WTC11 (cell line): Measurements from ENCODE around the gene LDAF1. TPM values are rescaled to one million over a fixed set of nuclear protein-coding genes. Genes with fewer than 3 reads are reported as not detected.

Experiments used
- ATAC-seq: fragments of 200-7000 bp; cut with Tn5 transposase; 2 replicates; pipeline ENCODE4 v1.10.0; 2021; ENCODE audit warnings: mild to moderate bottlenecking, moderate library complexity
- CTCF ChIA-PET: fragments of 300-600 bp; sonication (Branson Sonifier 250); formaldehyde crosslinking; loops from one replicate; lab custom pipeline; 2021; ENCODE audit warnings: antibody characterized with exemption; lab: Charles Lee
- POLR2A ChIA-PET: fragments of 350-600 bp; sonication (Branson Sonifier 250); formaldehyde crosslinking; loops from one replicate; lab custom pipeline; 2021; ENCODE audit warnings: antibody characterized with exemption; lab: Charles Lee
- DNase-seq: peaks from one replicate; pipeline ENCODE4 v3.0.0; 2021; ENCODE audit warnings: low spot score
- H3K27ac Mint-ChIP-seq: 2 replicates; pipeline ENCODE4 v1.8.0; 2021; ENCODE audit warnings: mixed read lengths
- H3K27me3 Mint-ChIP-seq: 2 replicates; pipeline ENCODE4 v1.8.0; 2021; ENCODE audit warnings: low read depth, mild to moderate bottlenecking, moderate library complexity, mixed read lengths
- H3K36me3 Mint-ChIP-seq: 2 replicates; pipeline ENCODE4 v1.8.0; 2021; ENCODE audit warnings: mixed read lengths
- H3K4me1 Mint-ChIP-seq: 2 replicates; pipeline ENCODE4 v1.8.0; 2022; ENCODE audit warnings: mixed read lengths
- H3K4me3 Mint-ChIP-seq: 2 replicates; pipeline ENCODE4 v1.8.0; 2021; ENCODE audit warnings: mild to moderate bottlenecking, moderate library complexity, mixed read lengths
- H3K9me3 Mint-ChIP-seq: 2 replicates; pipeline ENCODE4 v1.8.0; 2021; ENCODE audit warnings: mixed read lengths
- FOXJ3 ChIP-seq: sonication (generic); formaldehyde crosslinking; IDR thresholded peaks from 2 replicates; pipeline ENCODE4 v1.9.0; 2021; ENCODE audit warnings: missing genetic modification reagents, mild to moderate bottlenecking, borderline replicate concordance
- FOXK1 ChIP-seq: sonication (generic); formaldehyde crosslinking; IDR thresholded peaks from 2 replicates; pipeline ENCODE4 v1.8.0; 2022; ENCODE audit warnings: mild to moderate bottlenecking, moderate library complexity, missing genetic modification reagents
- KAT7 ChIP-seq: sonication (generic); formaldehyde crosslinking; IDR thresholded peaks from 2 replicates; pipeline ENCODE4 v1.8.1; 2023; ENCODE audit warnings: missing genetic modification reagents, mild to moderate bottlenecking, borderline replicate concordance
- NFYB ChIP-seq: sonication (generic); formaldehyde crosslinking; conservative IDR thresholded peaks from 2 replicates; pipeline ENCODE4 v1.8.0; 2022; ENCODE audit warnings: low read depth, missing genetic modification reagents
- RELA ChIP-seq: sonication (generic); formaldehyde crosslinking; IDR thresholded peaks from 2 replicates; pipeline ENCODE4 v1.8.1; 2022; ENCODE audit warnings: missing genetic modification reagents, mild to moderate bottlenecking, borderline replicate concordance
- SMAD4 ChIP-seq: sonication (generic); formaldehyde crosslinking; IDR thresholded peaks from 2 replicates; pipeline ENCODE4 v1.8.0; 2022; ENCODE audit warnings: mild to moderate bottlenecking, missing genetic modification reagents
- total RNA-seq: library from RNA; stranded (reverse); gene quantifications from 3 replicates; pipeline ENCODE4 v1.2.3, GENCODE V29; 2021
- TF ChIP-seq, protein P1 (sequence below): sonication (generic); formaldehyde crosslinking; IDR thresholded peaks from 2 replicates; pipeline ENCODE4 v1.8.1; 2023; ENCODE audit warnings: mild to moderate bottlenecking, moderate library complexity, missing genetic modification reagents
- TF ChIP-seq, protein P2 (sequence below): sonication (generic); formaldehyde crosslinking; IDR thresholded peaks from 2 replicates; pipeline ENCODE4 v1.8.0; 2023; ENCODE audit warnings: mild to moderate bottlenecking, missing genetic modification reagents
- TF ChIP-seq, protein P3 (sequence below): sonication (generic); formaldehyde crosslinking; IDR thresholded peaks from 2 replicates; pipeline ENCODE4 v1.8.0; 2022; ENCODE audit warnings: mild to moderate bottlenecking, missing genetic modification reagents
- TF ChIP-seq, protein P4 (sequence below): fragments of 250-450 bp; sonication (Bioruptor Pico); IDR thresholded peaks from 2 replicates; pipeline ENCODE4 v1.9.0; 2021; ENCODE audit warnings: mild to moderate bottlenecking
- TF ChIP-seq, protein P5 (sequence below): sonication (generic); formaldehyde crosslinking; IDR thresholded peaks from 2 replicates; pipeline ENCODE4 v1.8.0; 2023; ENCODE audit warnings: missing genetic modification reagents
- TF ChIP-seq, protein P6 (sequence below): sonication (generic); formaldehyde crosslinking; IDR thresholded peaks from 2 replicates; pipeline ENCODE4 v1.8.1; 2022; ENCODE audit warnings: missing genetic modification reagents, borderline replicate concordance
- TF ChIP-seq, protein P7 (sequence below): fragments of 250-450 bp; sonication (Bioruptor Pico); IDR thresholded peaks from 2 replicates; pipeline ENCODE4 v1.9.0; 2021; ENCODE audit warnings: mild to moderate bottlenecking, borderline replicate concordance

Gene LDAF1
- total RNA-seq, 1 experiment from 2014 or later: 42.8 TPM

DNA sequence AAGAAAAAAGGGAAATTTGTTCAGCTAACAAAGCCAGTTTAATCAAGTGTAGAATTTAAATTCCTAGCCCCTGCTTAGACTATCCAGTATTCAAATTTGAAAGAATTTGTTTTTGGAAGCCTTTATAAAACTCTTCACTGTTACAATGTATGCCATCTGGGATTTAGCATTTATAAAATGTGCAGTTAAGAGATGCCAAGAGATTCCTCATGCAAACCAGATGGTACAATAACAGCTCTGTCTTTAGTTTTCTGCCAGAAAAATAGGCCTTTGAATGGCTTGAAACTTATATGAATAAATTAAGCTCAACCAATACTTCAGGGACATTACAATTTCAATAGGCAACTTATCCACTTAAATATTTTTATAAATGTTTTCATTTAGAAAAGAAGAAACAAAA is 68.3 kb downstream of the LDAF1 start:
- no peak overlapping the region for H3K27ac Mint-ChIP-seq
- H3K36me3 Mint-ChIP-seq: no peaks in the 10 kb centered on the region; the same call in 1 of the 2 replicates
- peaks cover 10% of the 10 kb centered on the region for H3K27me3 Mint-ChIP-seq
- CTCF ChIA-PET: interaction anchor here (1.4 kb wide), 1 partner anchor 38 kb away, joined by 4 read pairs; no protein-coding TSS in a partner anchor
- POLR2A ChIA-PET: no interaction called here
- no peak overlapping the region for H3K4me3 Mint-ChIP-seq
- no peak for TF ChIP-seq NFYB (CRISPR knock-in tag)
- TF ChIP-seq, protein P1, sequence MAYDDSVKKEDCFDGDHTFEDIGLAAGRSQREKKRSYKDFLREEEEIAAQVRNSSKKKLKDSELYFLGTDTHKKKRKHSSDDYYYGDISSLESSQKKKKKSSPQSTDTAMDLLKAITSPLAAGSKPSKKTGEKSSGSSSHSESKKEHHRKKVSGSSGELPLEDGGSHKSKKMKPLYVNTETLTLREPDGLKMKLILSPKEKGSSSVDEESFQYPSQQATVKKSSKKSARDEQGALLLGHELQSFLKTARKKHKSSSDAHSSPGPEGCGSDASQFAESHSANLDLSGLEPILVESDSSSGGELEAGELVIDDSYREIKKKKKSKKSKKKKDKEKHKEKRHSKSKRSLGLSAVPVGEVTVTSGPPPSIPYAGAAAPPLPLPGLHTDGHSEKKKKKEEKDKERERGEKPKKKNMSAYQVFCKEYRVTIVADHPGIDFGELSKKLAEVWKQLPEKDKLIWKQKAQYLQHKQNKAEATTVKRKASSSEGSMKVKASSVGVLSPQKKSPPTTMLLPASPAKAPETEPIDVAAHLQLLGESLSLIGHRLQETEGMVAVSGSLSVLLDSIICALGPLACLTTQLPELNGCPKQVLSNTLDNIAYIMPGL (CRISPR knock-in tag): no peak
- no peak for TF ChIP-seq SMAD4 (CRISPR knock-in tag)
- TF ChIP-seq, protein P2, sequence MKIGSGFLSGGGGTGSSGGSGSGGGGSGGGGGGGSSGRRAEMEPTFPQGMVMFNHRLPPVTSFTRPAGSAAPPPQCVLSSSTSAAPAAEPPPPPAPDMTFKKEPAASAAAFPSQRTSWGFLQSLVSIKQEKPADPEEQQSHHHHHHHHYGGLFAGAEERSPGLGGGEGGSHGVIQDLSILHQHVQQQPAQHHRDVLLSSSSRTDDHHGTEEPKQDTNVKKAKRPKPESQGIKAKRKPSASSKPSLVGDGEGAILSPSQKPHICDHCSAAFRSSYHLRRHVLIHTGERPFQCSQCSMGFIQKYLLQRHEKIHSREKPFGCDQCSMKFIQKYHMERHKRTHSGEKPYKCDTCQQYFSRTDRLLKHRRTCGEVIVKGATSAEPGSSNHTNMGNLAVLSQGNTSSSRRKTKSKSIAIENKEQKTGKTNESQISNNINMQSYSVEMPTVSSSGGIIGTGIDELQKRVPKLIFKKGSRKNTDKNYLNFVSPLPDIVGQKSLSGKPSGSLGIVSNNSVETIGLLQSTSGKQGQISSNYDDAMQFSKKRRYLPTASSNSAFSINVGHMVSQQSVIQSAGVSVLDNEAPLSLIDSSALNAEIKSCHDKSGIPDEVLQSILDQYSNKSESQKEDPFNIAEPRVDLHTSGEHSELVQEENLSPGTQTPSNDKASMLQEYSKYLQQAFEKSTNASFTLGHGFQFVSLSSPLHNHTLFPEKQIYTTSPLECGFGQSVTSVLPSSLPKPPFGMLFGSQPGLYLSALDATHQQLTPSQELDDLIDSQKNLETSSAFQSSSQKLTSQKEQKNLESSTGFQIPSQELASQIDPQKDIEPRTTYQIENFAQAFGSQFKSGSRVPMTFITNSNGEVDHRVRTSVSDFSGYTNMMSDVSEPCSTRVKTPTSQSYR (CRISPR knock-in tag): no peak
- TF ChIP-seq, protein P3, sequence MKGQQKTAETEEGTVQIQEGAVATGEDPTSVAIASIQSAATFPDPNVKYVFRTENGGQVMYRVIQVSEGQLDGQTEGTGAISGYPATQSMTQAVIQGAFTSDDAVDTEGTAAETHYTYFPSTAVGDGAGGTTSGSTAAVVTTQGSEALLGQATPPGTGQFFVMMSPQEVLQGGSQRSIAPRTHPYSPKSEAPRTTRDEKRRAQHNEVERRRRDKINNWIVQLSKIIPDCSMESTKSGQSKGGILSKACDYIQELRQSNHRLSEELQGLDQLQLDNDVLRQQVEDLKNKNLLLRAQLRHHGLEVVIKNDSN (CRISPR knock-in tag): no peak
- no peak for TF ChIP-seq FOXJ3 (CRISPR knock-in tag)
- TF ChIP-seq, protein P4, sequence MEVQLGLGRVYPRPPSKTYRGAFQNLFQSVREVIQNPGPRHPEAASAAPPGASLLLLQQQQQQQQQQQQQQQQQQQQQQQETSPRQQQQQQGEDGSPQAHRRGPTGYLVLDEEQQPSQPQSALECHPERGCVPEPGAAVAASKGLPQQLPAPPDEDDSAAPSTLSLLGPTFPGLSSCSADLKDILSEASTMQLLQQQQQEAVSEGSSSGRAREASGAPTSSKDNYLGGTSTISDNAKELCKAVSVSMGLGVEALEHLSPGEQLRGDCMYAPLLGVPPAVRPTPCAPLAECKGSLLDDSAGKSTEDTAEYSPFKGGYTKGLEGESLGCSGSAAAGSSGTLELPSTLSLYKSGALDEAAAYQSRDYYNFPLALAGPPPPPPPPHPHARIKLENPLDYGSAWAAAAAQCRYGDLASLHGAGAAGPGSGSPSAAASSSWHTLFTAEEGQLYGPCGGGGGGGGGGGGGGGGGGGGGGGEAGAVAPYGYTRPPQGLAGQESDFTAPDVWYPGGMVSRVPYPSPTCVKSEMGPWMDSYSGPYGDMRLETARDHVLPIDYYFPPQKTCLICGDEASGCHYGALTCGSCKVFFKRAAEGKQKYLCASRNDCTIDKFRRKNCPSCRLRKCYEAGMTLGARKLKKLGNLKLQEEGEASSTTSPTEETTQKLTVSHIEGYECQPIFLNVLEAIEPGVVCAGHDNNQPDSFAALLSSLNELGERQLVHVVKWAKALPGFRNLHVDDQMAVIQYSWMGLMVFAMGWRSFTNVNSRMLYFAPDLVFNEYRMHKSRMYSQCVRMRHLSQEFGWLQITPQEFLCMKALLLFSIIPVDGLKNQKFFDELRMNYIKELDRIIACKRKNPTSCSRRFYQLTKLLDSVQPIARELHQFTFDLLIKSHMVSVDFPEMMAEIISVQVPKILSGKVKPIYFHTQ (CRISPR knock-in tag): no peak
- TF ChIP-seq, protein P5, sequence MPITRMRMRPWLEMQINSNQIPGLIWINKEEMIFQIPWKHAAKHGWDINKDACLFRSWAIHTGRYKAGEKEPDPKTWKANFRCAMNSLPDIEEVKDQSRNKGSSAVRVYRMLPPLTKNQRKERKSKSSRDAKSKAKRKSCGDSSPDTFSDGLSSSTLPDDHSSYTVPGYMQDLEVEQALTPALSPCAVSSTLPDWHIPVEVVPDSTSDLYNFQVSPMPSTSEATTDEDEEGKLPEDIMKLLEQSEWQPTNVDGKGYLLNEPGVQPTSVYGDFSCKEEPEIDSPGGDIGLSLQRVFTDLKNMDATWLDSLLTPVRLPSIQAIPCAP (CRISPR knock-in tag): no peak
- DNase-seq (no peak), ATAC-seq (no peak)
- H3K9me3 Mint-ChIP-seq: no peaks in the 10 kb centered on the region
- peaks cover 41% of the 10 kb centered on the region for H3K4me1 Mint-ChIP-seq

DNA sequence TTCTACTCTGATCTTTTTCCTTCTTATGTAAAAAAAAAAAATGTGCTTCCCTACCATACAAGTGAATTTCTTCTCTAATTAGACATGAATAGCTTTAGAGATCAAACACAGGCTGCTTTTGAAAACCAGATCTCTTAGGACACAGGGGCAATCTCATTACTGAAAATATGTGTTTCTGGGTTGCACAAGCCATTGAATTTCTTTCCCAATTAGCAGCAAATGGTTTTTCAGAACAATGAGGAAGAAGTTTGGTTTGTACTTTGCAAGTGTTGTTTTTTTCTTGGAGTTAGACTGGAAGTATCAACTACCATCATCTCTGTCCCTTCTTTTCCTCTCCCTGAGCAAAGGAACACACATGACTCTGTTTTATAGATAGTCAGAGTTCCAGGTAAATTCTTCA is 69.4 kb downstream of the LDAF1 start:
- ChIA-PET POLR2A (no interaction called here), CTCF (interaction anchor here (0.5 to 1.4 kb wide), 3 partner anchors 40 to 52 kb away, joined by 3 to 4 read pairs (median 3); no protein-coding TSS in a partner anchor)
- Mint-ChIP-seq H3K27ac (no peak overlapping the region), H3K27me3 (peaks cover 10% of the 10 kb centered on the region), H3K36me3 (no peaks in the 10 kb centered on the region; the same call in 1 of the 2 replicates), H3K9me3 (no peaks in the 10 kb centered on the region), H3K4me1 (peaks cover 30% of the 10 kb centered on the region), H3K4me3 (no peak overlapping the region)
- no peak for ATAC-seq
- no peak for DNase-seq
- TF ChIP-seq RELA (CRISPR knock-in tag) (no peak), KAT7 (no peak), FOXK1 (CRISPR knock-in tag) (no peak)
- TF ChIP-seq, protein P6, sequence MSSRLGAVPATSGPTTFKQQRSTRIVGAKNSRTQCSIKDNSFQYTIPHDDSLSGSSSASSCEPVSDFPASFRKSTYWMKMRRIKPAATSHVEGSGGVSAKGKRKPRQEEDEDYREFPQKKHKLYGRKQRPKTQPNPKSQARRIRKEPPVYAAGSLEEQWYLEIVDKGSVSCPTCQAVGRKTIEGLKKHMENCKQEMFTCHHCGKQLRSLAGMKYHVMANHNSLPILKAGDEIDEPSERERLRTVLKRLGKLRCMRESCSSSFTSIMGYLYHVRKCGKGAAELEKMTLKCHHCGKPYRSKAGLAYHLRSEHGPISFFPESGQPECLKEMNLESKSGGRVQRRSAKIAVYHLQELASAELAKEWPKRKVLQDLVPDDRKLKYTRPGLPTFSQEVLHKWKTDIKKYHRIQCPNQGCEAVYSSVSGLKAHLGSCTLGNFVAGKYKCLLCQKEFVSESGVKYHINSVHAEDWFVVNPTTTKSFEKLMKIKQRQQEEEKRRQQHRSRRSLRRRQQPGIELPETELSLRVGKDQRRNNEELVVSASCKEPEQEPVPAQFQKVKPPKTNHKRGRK: no peak
- TF ChIP-seq, protein P7, sequence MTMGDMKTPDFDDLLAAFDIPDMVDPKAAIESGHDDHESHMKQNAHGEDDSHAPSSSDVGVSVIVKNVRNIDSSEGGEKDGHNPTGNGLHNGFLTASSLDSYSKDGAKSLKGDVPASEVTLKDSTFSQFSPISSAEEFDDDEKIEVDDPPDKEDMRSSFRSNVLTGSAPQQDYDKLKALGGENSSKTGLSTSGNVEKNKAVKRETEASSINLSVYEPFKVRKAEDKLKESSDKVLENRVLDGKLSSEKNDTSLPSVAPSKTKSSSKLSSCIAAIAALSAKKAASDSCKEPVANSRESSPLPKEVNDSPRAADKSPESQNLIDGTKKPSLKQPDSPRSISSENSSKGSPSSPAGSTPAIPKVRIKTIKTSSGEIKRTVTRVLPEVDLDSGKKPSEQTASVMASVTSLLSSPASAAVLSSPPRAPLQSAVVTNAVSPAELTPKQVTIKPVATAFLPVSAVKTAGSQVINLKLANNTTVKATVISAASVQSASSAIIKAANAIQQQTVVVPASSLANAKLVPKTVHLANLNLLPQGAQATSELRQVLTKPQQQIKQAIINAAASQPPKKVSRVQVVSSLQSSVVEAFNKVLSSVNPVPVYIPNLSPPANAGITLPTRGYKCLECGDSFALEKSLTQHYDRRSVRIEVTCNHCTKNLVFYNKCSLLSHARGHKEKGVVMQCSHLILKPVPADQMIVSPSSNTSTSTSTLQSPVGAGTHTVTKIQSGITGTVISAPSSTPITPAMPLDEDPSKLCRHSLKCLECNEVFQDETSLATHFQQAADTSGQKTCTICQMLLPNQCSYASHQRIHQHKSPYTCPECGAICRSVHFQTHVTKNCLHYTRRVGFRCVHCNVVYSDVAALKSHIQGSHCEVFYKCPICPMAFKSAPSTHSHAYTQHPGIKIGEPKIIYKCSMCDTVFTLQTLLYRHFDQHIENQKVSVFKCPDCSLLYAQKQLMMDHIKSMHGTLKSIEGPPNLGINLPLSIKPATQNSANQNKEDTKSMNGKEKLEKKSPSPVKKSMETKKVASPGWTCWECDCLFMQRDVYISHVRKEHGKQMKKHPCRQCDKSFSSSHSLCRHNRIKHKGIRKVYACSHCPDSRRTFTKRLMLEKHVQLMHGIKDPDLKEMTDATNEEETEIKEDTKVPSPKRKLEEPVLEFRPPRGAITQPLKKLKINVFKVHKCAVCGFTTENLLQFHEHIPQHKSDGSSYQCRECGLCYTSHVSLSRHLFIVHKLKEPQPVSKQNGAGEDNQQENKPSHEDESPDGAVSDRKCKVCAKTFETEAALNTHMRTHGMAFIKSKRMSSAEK (CRISPR knock-in tag): no peak
- TF ChIP-seq, all 79 proteins: peak for 0
